NCI-H226 (cell line): ENCODE results near the gene RASSF5.

Experiments used
- DNase-seq: peaks from one replicate; pipeline ENCODE4 v3.0.0-alpha.2; 2015

Gene RASSF5

DNA sequence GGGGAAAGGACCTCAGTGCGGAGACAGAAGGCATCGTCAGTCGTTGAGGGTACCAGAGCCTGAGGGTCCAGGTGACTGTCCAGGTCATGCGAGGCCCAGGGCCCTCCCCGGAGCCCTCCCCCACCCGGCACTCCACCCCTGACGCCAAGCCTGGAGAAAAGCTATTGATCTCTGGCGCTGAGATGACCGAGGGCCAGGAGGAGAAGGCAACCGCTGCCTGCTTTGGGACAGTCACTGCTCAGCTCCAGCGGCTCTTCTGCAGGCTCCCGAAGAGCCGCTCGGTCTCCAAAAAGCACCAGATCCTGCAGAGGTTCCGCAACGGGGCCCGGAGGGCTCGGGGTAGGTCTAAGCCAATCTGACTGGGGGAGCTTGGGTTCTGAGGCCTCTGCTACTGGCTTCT lies 10.9 kb downstream of the RASSF5 start:
- no peak for DNase-seq

DNA sequence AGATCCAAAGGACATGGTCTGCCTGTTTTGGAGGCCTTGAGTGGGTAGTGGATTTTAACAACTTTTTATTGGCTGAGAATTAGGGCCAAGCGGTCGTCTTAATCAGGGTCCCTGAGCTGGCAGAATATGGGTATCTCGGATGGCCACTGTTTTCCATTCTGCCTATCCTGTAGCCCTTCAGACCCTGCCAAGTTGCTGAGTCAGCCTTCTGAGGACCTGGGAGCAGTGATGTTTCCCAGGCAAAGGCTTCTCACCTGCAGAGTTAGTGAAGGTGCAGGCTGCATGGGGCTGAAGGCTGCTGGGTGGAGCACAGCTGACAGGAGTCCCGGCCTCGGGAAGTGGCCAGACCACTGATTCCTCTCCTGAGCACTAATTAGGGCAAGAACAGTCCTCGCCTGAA lies 11.4 kb downstream of the RASSF5 start:
- no peak for DNase-seq

DNA sequence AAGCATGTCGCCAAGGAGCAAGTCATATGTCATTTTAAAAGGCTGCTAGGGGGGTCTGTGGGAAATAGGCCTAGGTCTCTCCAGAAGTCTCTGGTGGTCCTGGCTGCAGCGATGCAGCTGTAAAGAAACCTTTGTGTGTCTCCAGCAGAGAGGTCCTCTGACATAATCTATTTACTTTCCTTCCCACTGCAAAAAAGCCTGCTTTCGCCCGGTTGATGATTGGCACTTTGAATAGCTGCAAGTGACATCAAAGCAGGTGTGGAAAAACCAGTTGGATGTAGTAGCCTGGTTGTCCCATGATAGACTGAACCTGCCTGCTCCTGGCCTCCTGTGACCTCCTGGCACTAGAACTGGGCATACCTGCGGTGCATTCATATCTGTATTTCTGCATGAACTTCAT lies 13.8 kb downstream of the RASSF5 start:
- no peak for DNase-seq

DNA sequence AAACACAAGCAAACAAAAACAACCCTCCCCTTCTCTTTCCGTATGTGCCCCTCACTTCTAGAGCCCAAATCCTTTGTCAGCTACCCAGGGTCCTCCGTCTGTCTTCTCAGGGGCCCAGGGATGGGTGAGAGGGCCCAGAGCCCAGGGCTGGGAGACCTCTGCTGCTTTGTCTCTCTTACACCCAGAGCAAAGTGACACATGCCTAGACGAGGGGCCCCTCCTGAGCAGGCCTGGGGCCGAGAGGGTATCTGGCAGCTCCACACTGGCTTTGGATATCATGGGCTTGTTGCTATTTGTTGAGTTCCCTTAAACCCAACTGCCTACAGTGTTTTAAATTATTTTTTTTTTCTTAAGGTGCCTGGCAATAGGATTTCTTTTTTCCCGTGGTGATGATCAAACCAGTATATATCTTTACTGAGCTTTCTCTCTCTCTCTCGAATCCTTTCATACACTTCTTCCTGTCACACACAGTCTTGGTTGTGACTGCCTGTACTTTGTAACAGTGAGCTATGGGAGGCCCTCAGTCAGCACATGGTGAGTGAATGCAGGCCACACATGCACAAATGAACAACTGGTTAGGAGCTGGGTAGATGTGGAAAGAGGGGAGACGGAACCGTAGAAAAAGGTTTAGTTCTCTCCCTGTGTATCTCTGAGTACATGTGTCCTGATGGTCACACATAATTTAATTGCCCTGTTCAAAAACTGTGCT lies 14.5 kb downstream of the RASSF5 start:
- DNase-seq = no peak

DNA sequence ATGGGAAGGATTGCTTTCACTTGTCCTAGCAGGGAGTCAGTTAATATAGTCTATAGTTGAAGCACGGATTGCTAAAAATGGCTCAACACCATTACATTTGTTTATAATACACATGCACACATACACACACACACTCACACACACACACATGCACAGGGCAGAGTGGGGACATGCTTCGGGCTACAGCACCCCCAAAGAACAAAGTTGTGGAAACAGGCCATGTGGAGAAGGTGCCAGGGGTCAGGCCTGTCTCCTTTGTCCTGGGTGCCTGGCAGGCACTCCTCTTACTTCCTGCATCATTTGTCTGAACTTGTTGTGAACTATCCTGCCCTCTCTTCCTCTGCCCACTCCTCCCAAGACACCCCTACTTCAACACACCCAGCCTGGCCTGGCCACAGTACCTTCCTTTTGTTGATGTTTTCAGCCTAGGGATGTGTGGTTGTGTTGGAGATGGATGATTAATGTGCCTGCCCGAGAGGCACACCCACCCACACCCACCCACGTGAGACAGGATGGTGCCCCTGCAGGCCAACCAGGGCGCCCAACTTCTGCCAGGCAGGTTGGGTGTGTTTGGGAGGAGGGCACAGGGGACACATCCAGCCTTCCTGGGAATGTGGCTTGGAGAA lies 17.5 kb downstream of the RASSF5 start:
- no peak for DNase-seq

DNA sequence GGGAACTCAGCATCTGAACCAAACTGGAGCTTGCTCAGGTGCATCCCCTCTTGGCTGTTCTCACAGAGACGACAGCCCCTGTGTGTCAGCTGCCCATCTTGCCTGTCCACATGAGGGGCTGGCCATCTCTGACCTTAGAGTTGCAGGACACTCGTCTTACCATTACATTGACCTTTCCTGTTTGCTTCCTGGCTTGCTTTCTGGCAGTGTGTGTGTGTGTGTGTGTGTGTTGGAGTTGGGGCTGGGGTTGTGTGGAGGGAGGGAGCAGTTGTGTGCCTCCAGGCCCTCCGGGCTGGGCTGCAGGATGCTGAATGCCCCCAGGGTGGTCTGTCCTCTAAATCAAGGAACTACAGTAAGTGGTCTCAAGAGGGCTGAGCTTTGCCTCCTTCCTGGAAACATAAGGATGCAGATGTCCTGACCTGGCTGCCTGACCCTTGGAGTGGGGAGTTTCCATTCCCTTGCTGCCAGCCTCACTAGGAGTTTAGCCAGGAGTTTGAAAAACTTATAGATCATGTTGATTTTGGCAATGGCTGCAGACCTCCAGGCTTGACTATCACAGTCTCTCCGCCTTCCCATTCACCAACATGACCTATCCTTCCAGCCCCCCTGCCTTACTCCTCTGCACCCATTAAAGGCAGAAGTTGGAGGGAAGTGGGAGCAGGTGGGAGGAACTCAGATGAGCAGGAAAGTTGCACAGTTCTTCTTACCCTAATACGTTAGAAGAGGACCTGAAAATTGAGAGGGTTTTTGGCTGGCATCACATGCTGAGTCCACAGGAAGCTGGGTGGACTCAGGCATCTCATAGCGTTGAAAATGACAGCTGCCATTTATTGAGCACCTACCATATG lies 19.0 kb downstream of the RASSF5 start:
- no peak for DNase-seq

DNA sequence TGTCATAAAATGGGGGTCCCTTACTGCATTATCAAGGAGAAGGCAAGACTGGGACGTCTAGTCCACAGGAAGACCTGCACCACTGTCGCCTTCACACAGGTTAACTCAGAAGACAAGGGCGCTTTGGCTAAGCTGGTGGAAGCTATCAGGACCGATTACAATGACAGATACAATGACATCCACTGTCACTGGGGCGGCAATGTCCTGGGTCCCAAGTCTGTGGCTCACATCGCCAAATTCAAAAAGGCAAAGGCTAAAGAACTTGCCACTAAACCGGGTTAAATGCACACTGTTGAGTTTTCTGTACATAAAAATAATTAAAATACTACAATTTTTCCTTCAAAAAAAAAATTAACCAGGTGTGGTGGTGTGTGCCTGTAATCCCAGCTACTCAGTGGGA lies 22.1 kb downstream of the RASSF5 start:
- DNase-seq = no peak

DNA sequence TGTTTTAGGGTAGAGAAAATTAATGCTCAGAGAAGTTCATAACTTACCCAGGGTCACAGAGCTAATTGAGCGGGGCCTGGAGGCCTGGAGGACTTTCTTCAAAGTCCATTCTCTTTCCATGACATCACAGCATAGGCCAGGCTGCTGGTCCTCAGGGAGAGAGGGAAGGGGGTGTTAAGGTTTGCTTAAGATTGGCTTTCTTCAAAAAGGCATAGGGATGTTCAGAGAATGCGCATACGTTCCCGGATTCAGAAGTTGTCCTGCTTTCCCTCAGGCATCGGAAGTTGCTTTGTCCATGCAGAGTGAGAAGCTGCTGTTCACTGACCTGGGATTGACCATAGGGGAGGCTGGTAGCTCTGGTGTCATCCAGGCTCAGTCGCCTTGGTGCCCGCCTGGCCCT lies 25.0 kb downstream of the RASSF5 start:
- no peak for DNase-seq

DNA sequence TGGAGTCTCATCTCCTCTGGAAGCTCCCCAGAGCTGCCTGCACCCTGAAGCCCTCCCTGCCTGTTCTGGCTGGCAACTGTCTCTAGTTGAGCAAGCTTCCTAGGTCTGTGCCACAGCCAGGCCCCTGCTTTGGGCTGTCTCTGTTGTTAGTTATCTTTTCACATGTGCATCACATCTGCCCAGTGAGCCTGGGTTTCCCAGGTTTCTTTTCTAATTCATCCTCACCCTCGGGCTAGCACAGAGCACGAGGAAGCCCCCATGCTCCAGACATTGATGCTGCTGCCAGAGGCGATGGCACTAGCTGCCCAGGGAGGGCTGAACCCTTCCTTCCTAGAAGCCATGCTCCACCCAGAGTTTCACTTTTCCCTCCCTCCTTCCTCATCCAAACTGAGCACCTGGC lies 27.2 kb downstream of the RASSF5 start:
- DNase-seq = no peak

DNA sequence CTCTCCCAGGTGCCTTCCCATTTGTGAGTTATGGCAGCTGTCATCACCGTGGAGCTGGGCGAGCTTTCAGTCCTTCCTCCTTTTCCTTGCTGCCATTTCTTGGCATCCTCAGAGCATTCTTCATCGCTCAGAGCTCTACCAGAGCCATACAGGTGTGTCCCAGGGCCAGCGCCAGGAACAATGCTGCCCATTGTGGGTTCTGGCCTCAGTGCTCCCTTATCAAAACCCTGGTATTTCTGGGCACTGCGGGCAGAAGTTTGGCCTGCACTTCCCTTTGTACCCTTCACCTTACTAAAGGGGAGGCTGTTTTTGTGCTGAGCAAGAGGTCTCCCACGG lies 28.5 kb downstream of the RASSF5 start:
- DNase-seq = no peak

DNA sequence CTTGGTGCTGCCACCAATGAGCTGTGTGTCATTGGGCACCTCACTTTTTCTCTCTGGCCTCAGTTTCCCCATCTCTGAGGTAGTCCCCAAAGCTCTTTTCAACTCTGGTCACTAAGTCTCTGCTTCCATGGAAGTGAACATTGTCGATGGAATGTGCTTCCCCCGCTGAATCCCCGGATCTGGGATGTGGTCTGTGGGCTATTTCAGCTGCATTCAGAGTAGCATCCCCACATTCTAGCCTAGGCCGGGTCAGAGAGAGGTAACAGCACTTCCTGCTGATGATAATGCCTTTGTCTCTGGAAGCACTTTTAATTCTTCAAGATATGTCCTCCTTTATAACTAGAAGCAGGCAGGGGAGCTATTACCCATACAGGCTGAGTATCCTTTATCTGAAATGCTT lies 29.8 kb downstream of the RASSF5 start:
- DNase-seq = no peak

DNA sequence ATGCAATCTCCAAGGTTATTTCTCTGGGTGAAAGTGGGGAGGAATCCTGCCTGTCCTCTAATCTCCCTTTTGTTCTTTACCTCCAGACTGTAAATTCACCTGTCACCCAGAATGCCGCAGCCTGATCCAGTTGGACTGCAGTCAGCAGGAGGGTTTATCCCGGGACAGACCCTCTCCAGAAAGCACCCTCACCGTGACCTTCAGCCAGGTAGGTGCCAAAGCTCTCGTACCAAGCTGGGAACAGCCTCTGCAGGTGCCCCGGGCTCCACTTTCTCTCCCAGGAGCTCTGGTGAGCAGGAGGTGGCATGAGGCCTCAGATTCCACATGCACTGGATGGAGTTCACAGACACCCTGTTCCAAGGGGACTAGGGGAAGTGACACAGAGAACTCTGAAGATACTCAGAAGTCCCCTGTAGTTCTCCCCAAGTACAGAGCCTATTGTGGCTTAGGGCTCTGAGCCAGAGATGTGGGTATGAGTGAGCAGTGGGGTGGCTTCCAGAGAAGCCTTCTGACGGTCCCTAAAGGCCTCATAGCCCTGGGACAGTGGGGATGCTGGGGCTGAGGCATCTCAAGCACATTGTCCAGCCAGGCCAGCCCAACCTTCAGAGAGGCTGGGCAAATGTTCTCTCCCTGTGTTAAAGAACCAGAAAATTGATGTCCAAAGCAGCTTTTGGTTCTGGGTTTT lies 30.9 kb downstream of the RASSF5 start:
- no peak for DNase-seq

DNA sequence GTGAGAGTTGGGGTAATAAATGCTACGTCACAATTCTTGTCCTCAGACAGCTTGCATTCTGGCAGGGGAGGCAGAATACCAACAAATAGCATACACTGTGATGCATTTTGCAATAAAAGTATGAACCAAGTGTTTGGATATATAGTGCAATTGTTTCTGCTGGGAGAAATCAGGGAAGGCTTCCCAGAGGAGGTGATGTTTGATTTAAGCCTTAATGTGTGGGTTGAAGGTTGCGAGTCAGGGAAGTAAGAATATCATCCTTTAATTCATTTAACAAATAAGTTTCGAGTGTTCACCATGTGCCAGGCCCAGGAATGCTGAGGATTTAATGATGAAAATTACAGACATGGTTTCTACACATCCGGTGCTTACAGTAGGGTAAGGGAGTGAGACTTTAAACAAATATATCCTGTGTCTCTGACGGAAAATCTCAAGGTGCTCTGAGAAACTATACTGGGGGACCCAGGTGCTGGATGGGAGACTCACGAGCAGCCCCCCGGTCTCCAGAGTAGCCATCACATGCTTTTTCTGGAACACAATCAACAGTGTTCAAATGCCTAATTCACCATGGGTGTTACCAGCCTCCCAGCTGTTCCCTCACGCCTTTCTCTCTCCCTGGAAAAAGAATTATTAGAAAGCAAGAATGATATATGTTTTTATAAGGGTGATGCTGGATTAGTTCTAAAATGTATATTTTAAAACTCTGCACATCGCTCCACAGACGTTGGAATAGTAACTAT lies 31.7 kb downstream of the RASSF5 start:
- DNase-seq = no peak

DNA sequence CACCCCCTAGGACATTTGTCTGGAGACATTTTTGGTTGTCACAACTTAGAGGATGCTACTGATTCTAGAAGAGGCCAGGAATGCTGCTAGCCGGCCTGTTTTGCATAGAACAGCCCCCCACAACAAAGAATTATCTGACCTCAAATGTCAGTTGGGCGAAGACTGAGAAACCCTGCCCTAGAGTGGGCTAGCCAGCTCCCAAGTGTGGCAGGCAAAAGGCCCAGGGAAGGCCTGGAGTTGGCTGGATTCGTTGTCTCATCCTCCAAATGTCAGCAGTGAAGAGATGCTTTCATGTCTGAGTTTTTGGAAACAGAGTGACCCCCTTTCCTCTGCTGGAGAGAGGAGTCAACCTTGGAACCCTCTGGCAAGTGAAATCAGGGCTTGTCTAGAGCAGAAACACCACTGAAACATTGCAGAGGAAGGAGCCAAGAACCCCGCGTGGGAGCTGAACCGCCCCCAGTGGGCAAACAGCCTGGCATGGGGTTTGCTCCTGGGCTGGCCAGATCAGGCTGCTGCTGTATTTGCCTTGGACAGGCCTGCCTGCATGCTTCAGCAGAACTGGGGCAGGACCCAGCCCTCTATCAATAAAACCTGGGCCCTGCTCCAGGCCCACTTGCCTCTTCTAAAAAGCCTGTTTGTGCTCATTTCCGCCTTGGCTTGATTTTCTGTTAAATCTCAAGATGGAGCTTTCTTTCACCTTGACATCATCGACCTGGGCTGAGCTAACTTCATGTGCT lies 32.9 kb downstream of the RASSF5 start:
- DNase-seq = no peak

DNA sequence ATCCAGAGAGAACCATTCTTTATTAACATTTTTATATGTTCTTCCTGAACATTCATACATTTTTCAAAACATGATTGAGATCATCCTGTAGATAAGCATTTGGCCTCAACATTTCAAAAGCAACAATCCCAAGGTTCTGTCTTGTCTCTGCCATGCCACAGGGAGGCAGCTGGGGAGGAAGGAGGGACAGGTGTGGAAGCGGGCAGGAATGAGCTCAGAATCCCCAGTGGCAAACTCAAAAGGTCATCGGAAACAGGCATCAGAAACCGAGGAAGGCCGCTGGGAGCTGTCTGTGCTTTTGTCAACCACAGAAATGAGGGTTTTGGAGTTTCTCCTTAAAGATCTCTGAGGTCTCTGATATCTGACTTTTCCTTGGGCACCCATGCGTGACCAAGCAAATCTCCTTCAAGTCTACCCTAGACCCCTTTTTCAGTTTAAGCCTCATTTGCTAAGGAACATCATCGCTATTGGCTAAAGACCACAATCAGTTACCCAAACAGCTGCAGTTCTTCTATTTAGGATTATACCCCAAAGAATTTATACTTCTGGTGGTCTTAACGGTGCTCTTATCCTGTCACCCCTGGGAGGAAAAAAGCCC lies 34.0 kb downstream of the RASSF5 start:
- DNase-seq = no peak

DNA sequence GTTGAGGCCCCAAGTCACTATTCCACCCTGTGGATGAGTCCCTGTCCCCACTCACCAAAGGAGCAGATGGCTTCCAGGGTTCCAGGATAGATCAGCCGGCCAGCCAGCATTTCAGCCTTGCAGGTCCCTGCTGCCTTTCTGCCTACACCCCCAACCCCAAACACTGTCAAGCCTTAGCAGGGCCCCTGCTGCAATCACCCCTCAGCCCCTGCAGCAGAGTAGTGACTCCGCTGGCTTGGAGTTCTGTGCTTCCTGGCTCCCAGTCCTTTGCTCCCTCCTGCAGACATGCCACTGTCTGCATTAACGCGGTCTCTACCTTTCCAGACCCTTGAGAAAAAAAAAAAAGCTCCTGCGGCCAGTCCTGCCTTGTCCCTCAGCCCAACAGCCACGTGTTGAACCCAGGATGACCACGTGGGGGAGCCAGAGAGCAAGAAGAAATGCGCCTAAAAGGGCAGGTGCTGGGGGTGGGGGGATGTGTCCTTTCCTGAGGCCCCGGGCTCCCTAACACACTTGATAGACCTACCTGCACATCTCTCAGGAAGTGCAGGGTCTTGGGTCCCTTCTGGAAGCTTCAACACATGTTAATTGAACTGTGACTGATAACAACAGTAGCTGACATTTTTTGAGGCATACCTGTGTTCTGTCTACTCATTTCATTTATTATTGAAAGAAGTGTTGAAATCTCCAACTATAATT lies 37.4 kb downstream of the RASSF5 start:
- no peak for DNase-seq

DNA sequence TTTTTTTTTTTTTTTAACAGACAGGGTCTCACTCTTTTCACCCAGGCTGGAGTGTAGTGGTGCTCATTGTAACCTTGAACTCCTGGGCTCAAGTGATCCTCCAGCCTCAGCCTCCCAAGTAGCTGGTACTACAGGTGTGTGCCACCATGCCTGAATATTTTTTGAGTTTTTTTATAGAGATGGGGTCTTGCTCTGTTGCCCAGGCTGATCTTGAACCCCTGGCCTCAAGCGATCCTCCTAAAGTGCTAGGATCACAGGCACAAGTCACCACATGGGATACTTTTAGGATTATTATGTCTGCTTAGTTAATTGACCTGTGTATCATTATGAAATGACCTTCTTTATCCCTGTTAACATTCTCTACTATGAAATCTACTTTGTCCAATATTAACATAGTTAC lies 38.0 kb downstream of the RASSF5 start:
- no peak for DNase-seq

DNA sequence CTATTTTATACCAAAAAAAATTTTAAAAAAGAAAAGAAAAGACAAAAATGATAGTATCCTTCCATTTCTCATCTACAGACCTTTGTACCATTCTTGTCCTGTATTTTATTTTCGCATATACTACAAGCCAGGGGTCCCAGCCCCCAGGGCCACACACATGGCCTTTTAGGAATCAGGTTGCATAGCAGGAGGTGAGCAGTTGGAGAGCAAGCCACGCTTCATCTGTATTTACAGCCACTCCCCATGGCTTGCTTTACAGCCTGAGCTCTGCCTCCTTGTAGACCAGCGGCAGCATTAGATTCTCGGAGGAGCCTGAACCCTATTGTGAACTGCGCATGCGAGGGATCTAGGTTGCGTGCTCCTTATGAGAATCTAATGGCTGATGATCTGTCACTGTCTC lies 39.8 kb downstream of the RASSF5 start:
- no peak for DNase-seq

DNA sequence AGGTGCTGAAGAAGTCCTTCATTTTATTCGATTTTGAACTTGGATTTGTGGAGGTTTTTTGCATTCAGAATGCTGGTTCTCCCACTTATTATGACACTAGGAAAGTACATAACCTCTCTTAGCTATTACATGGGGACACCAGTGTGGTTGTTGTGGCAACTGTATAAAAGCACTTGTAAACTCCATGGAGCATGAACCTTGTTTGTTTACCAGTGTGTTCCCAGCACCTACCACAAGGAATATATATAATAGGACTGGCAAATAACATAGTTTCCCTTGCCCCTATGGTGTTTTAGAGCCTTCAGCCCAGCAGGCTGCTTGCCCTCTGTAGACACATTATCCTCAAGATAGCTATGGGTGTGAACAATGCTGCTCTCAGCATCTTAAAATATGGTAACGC lies 43.1 kb downstream of the RASSF5 start:
- DNase-seq = no peak

DNA sequence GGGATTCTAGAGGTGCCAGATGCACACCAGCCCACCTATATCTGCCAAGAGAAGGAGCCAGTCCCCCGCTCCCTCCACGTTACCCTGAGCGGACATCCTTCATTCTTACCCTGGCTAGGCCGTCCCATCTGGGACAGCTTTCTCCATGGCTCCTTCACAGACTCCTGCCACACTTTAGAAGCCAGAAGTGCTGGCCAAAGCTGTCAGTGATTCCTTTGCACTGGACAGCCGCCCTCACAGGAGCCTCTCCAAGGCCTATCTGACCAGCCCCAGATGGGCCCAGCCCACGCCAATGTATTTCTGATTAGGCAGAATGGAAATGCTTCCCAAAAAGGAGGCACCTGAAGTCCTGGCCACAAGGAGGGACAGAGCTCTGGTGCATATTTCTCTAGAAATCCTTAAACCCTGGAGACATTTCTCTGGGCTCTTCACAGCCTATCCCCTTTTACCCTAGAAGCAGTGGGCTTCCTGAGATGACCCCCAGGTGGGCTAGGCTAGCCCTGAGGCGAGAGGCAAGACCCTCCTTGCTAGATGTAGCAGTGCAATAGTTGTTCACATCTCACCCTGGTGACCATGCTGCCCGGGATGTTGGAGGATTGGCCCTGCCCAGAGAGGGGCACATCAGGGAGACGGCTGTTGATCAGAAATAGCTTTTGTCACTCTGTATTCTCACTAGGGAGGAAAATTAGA lies 44.1 kb downstream of the RASSF5 start:
- no peak for DNase-seq

DNA sequence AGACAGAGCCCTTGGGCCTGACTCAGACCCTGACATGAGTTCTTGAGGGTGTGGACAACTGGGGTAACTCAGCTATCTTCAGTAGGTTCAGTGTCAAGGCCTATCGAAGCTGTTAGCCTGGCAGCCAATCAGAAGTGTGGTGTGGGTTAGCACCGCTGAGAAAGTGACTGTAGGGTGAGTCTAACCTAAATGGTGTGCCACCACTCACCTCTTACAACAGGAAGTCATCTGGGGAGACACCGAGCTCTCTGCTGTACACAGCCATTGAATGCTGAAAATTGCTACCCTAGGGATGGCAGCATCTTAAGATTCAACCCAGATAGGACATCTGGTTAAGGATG lies 44.6 kb downstream of the RASSF5 start:
- no peak for DNase-seq
